PFSK-1 (cell line): Measurements from ENCODE around the gene ANO4.

Experiments
- POLR2AphosphoS5 ChIP-seq: IDR thresholded peaks from 2 replicates; pipeline ENCODE4 v1.6.1; 2012; ENCODE audit warnings: low read depth, mild to moderate bottlenecking, control low read depth, low read length, moderate library complexity
- REST ChIP-seq, 2 experiments: IDR thresholded peaks; 2 replicates each; pipeline versions ENCODE4 v1.6.1 to v1.8.0; 2011 to 2012; ENCODE audit warnings: low read depth in 2 of 2, low read length in 2 of 2, control low read depth in 1 of 2, inconsistent platforms in 1 of 2, mild to moderate bottlenecking in 1 of 2, moderate library complexity in 1 of 2; ENCODE audit not compliant: insufficient read depth in 1 of 2
- SIN3A ChIP-seq: IDR thresholded peaks from 2 replicates; pipeline ENCODE4 v1.6.1; 2012; ENCODE audit warnings: mild to moderate bottlenecking, low read length, moderate library complexity, borderline replicate concordance; ENCODE audit not compliant: insufficient read depth
- TAF1 ChIP-seq: IDR thresholded peaks from 2 replicates; pipeline ENCODE4 v1.6.1; 2012; ENCODE audit warnings: low read length, control low read depth, borderline replicate concordance; ENCODE audit not compliant: insufficient read depth

- TF ChIP-seq POLR2AphosphoS5 (no peak), TAF1 (no peak), REST (IDR thresholded peaks at IDR 0.05; ENCODE audit: insufficient read depth in 1 of 2, low read depth in 2 of 2, low read length in 2 of 2) (no peak), SIN3A (no peak)
These were observed 138.0 kb downstream of the ANO4 start for GRCh38 chr12:100932571-100932970.
